ENCODE results near the gene LRRC36. TPM values are rescaled to one million over a fixed set of nuclear protein-coding genes. Genes with fewer than 3 reads are reported as not detected.

The LRRC36 gene
- total RNA-seq: 0.32 and 0.92 TPM in 2 replicates

- DNase-seq (ENCODE audit: low read depth, low spot score): peak; percentile 10
Observed at GRCh38 chr16:67326472-67327309, at the start of gene LRRC36, which contains the start of gene KCTD19. LRRC36 (plus strand) TSS chr16:67326815; CDS start chr16:67326863, 48 bp downstream. KCTD19 (minus strand) TSS chr16:67326741; CDS start chr16:67326707, 34 bp downstream.

GRCh38 chr16:67277294-67277998 is 49.2 kb upstream of the LRRC36 start:
- DNase-seq (ENCODE audit: low read depth, low spot score): peak; percentile 67

- DNase-seq (ENCODE audit: low read depth, low spot score): no peak
Observed at GRCh38 chr16:67277999-67278772, 48.4 kb upstream of the LRRC36 start.

DNA sequence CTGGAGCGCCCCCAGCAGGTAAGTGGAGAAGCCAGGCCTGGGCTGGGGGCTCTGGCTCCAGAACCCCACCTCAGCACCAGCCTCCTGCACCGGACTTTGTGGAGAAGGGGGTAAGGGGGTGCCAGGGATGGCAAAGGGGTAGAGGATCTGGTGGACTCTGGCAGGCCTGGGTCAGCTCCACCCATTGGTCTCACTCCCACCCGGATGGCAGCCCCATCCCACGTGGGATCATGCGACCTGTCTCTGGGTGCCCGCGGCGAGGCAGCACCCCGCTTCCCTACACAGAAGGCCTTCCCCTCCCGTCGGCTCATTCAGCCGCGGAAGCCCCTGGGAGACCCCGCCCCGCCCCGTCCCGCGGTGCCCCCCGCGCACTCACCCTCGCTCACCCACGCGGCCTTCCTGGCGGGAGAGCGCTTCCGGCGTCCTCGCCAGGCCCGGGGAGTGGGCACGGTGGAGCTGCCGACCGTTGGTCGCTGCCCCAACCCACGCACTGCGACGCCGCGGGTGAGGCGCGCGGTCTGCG is 47.8 kb upstream of the LRRC36 start:
- no peak for DNase-seq (ENCODE audit: low read depth, low spot score)

DNA sequence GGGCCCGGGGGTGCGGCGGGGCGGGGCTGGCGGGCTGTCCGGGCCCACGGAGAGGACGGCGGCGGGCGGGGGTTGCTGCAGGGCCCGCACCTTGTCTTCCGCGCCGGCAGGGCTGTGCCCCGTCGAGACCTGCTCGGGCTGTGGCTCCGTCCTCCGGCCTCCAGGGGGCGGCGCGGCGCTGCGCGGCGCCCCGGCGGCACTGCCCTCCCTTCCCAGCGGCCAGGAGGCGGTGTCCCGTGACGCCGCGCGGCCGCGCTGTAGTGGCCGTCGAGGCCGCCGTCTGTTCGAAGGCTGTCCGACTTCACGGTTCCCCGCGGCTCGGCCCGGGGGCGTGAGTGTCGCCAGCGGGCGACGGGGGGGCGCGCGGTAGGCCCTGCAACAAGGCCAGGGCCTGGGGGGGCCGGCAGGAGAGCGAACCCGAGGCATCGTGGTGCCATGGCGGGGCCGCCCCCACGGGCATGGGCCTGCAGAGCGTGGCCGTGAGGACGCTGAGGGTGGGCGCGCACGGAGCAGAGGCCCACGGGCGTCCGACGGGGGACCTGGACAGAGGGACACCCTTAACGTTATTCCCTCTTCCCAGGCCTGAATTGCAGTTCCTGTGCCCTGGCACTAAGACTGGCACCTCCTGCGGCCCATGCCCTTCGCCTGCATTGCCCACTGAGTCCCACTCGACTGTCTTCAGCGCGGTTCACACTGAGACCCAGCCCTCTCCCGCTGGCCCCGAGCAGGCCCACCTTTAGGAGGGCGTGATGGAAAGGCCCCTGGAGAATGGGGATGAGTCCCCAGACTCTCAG is 47.1 kb upstream of the LRRC36 start, which contains the start of gene PLEKHG4:
TSS of gene PLEKHG4 (plus strand) at position 237 of the 794 bp plus-strand sequence. CDS start at position 750, 513 bp downstream.
- no peak for DNase-seq (ENCODE audit: low read depth, low spot score)

DNA sequence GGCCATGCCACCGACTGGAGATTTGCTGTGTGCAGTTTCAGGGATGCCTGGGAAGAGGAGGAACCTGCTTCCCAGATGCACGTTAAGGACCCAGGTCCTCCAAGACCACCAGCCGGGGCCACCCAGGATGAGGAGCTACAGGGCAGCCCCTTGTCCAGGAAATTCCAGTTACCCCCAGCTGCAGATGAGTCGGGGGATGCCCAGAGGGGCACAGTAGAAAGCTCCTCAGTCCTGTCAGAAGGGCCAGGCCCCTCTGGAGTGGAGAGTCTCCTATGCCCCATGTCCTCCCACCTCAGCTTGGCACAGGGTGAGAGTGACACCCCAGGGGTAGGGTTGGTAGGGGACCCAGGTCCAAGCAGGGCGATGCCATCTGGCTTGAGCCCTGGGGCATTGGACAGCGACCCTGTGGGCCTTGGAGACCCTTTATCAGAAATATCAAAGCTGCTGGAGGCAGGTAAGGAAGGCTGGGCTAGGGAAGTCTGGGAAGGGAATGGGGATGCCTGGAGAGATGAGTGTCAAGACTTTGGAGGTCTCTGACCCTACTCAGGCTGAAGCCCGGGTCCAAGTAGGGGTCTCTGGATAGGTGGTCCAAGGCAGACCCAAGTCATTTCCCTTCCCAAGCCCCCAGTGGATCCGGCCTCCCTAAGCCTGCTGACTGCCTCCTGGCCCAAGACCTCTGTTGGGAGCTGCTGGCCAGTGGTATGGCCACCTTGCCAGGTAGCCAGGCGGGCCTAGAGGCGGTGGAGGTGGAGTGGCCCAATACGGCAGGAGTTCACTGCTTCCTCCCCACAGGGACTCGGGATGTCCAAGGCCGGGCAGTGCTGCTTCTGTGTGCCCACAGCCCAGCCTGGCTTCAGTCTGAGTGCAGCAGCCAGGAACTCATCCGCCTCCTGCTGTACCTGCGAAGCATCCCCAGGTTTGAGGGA is 46.3 kb upstream of the LRRC36 start:
- no peak for DNase-seq (ENCODE audit: low read depth, low spot score)

GRCh38 chr16:67281536-67282446 is 44.8 kb upstream of the LRRC36 start:
- no peak for DNase-seq (ENCODE audit: low read depth, low spot score)

- no peak for DNase-seq (ENCODE audit: low read depth, low spot score)
Observed at GRCh38 chr16:67282447-67282805, 44.2 kb upstream of the LRRC36 start.

DNA sequence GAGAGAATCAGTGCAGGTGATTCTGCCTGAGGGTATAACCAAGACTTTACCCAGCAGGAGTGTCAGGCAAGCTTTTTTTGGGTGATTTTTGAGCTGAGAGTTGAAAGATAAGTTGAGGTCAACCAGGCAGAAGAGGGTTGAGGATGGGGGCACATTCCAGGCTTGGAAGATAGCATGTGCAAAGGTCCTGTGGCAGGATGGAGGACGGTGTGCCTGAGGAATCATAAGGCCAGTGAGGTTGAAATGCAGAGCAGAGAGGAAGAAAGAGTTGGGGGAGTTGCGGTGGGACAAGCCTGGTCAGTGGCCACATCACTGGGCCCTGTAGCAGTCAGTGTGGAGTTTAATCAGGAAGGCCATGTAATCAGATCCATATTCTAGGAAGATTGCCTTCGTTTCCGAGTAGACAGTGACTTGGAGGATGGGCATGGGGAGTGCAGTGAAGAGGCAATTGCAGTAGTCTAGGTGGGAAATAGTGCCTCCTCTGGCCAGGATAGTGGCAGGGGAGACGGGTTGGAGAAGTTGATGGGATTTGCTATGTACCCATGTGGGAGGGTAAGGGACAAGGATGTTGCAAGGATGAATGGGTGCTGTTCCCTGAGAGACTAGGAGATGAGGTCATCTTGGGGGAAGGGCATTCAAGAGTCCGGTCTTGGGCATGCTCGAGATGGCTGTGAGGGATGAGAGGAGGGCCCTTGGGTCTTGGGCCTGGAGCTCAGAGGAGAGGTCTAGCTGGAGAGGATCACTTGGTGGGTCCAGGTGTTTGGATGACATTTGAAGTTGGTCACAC is 43.4 kb upstream of the LRRC36 start:
- DNase-seq (ENCODE audit: low read depth, low spot score): no peak

- no peak for DNase-seq (ENCODE audit: low read depth, low spot score)
Observed at GRCh38 chr16:67283826-67284555, 42.6 kb upstream of the LRRC36 start.

DNA sequence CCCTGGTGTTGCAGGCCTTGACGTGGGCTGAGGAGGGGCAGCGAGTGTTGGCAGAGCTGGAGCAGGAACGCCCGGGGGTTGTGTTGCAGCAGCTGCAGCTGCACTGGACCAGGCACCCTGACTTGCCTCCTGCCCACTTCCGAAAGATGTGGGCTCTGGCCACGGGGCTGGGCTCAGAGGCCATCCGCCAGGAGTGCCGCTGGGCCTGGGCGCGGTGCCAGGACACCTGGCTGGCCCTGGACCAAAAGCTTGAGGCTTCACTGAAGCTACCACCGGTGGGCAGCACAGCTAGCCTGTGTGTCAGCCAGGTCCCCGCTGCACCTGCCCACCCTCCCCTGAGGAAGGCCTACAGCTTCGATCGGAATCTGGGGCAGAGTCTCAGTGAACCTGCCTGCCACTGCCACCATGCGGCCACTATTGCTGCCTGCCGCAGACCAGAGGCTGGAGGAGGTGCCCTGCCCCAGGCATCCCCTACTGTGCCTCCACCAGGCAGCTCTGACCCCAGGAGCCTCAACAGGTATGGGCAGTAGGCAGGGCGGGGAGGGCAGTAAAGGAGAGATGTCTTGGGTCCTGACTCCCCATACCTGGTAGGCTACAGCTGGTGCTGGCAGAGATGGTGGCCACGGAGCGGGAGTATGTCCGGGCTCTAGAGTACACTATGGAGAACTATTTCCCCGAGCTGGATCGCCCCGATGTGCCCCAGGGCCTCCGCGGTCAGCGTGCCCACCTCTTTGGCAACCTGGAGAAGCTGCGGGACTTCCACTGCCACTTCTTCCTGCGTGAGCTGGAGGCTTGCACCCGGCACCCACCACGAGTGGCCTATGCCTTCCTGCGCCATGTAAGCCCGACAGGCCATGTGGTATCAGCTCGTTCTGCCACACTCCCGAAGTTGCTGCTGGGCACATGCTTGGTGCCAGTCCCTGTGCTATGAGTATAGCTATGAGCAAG is 41.6 kb upstream of the LRRC36 start:
- DNase-seq (ENCODE audit: low read depth, low spot score): no peak

- DNase-seq (ENCODE audit: low read depth, low spot score): no peak
Observed at GRCh38 chr16:67286441-67287235, 40.0 kb upstream of the LRRC36 start.

- no peak for DNase-seq (ENCODE audit: low read depth, low spot score)
Observed at GRCh38 chr16:67287960-67288359, 38.7 kb upstream of the LRRC36 start.

DNA sequence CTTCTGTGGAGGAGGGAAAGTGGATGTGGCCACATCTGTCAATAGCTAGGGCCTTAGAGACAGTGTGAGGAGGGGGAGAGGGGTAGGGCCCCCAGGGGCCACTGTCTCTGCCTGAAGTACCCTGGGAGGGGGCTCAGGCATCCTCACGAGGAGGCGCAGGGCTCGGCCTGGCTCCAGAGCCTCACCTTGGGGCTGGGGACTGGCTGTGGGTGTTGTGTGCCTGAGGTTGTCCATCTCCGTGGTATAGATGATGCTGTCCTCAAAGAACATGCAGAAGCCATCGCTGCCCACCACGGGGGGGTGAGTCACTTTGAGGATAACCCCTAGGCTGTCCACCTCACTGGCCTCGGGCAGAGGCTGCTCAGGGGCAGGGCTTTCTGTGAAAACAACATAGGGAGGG is 35.2 kb upstream of the LRRC36 start:
- DNase-seq (ENCODE audit: low read depth, low spot score): no peak

DNA sequence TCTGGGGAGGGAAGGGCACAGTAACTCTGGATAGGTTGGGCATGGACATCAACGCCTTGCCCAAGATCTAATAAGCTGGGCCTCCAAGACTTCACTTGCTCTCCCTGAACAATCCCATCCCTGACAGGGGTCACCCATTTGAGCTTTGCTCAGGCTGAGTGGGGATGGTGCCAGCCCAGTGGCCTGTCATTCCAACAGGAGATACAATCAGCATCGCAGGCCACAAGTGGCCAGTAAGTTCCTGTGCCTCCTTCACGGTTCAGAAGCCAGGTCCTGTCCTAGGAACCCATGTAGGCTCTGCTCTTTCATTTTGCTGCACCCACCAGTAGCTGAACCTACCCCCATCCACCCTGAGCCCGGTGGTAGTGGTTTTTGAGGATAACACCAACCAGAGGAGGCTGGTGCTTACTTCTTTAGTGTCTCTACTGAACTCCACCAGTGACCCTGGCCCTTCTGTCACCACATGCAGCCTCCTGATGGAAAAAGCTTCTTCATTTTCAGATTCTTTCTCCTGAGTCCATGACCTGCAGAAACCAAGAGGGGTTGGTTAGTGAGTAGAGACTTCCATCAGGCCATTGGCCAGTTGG is 32.4 kb upstream of the LRRC36 start:
- DNase-seq (ENCODE audit: low read depth, low spot score): no peak
